Measurements from ENCODE around the gene PBX2.

DNA sequence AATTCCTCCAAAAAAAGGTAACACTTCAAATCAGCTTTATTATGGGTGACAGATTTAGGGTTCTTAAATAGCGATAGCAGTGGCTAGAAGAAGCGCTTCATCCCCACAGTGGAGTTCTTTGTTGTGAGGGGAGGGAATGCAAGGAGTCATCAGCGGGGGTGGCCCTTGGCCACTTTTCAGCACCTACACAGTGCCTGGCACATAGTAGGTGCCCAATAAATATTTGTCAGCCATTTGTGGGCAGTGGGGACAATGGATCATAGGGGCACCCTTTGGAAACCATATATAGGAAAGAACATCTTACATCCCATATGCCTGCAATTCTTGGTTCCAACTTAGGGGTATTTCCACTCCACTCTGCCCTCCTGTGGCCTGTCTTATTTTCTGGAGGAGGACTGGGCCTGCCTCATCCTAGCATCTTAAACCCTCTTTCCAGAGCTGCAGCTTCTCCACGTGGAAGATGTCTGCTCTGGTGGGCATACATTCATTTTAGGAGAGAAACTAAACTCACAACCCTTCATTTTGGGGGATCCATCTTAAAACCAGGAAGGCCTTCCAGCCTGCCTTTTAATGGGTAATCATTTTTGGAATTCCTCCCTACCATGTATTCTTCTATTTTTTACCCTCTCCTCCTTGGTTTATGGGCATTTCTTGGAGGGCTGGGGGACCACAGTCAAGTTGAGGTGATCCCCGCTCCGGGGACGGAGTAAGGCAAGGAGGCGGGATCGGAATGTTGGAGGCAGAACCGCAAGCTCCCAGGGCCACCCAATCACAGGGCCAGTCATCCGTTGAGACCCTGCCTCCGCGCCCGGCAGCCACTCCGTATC lies 5.0 kb upstream of the PBX2 start:
- TF ChIP-seq, protein P1, sequence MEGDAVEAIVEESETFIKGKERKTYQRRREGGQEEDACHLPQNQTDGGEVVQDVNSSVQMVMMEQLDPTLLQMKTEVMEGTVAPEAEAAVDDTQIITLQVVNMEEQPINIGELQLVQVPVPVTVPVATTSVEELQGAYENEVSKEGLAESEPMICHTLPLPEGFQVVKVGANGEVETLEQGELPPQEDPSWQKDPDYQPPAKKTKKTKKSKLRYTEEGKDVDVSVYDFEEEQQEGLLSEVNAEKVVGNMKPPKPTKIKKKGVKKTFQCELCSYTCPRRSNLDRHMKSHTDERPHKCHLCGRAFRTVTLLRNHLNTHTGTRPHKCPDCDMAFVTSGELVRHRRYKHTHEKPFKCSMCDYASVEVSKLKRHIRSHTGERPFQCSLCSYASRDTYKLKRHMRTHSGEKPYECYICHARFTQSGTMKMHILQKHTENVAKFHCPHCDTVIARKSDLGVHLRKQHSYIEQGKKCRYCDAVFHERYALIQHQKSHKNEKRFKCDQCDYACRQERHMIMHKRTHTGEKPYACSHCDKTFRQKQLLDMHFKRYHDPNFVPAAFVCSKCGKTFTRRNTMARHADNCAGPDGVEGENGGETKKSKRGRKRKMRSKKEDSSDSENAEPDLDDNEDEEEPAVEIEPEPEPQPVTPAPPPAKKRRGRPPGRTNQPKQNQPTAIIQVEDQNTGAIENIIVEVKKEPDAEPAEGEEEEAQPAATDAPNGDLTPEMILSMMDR (IDR thresholded peaks at IDR 0.05; ENCODE audit: low read length), result peak; percentile 67
- no peak for TF ChIP-seq EZH2 (IDR thresholded peaks at IDR 0.05; ENCODE audit: borderline replicate concordance, low read length)

Data from OCI-LY1 (cell line).